ENCODE results near the gene LDHA.
"Not testable (repeated sequence)": the region's sequence is repeated elsewhere in the genome, so short reads cannot be mapped to it uniquely, and the experiment has no call there.

DNA sequence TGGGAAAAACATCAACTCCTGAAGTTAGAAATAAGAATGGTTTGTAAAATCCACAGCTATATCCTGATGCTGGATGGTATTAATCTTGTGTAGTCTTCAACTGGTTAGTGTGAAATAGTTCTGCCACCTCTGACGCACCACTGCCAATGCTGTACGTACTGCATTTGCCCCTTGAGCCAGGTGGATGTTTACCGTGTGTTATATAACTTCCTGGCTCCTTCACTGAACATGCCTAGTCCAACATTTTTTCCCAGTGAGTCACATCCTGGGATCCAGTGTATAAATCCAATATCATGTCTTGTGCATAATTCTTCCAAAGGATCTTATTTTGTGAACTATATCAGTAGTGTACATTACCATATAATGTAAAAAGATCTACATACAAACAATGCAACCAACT is 13.0 kb downstream of the LDHA start:
- TF ChIP-seq, protein P1, sequence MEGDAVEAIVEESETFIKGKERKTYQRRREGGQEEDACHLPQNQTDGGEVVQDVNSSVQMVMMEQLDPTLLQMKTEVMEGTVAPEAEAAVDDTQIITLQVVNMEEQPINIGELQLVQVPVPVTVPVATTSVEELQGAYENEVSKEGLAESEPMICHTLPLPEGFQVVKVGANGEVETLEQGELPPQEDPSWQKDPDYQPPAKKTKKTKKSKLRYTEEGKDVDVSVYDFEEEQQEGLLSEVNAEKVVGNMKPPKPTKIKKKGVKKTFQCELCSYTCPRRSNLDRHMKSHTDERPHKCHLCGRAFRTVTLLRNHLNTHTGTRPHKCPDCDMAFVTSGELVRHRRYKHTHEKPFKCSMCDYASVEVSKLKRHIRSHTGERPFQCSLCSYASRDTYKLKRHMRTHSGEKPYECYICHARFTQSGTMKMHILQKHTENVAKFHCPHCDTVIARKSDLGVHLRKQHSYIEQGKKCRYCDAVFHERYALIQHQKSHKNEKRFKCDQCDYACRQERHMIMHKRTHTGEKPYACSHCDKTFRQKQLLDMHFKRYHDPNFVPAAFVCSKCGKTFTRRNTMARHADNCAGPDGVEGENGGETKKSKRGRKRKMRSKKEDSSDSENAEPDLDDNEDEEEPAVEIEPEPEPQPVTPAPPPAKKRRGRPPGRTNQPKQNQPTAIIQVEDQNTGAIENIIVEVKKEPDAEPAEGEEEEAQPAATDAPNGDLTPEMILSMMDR (IDR thresholded peaks at IDR 0.05) = not testable (repeated sequence)
- TF ChIP-seq POLR2A (IDR thresholded peaks at IDR 0.05) = not testable (repeated sequence)
